HEK293 (cell line): ENCODE measurements around the gene FAM204A.

ENCODE experiments used
- CTCF ChIA-PET: fragments of 350-600 bp; formaldehyde crosslinking; extraction: SDS; loops from one replicate; lab custom pipeline; 2021; ENCODE audit warnings: antibody characterized with exemption; lab: Yijun Ruan, JAX
- POLR2A ChIA-PET: fragments of 300-600 bp; formaldehyde crosslinking; extraction: SDS; loops from one replicate; lab custom pipeline; 2020; ENCODE audit warnings: antibody characterized with exemption, inconsistent platforms; lab: Yijun Ruan, JAX
- H3K27ac ChIP-seq: fragments of 200-500 bp; sonication (Bioruptor generic); 2 replicates; pipeline ENCODE4 v1.5.1; 2014; ENCODE audit warnings: low read depth, low read length, control low read depth, inconsistent platforms; ENCODE audit errors: extremely low read depth
- H3K36me3 ChIP-seq, 2 experiments: fragments of 200-500 bp in 1 of 2; sonication (Bioruptor generic) in 1 of 2; 1 replicate in 1 of 2; 2 replicates in 1 of 2; pipeline ENCODE4 v1.5.1; 2014 to 2017; ENCODE audit warnings: inconsistent platforms in 2 of 2, low read length in 2 of 2; ENCODE audit not compliant: control insufficient read depth in 2 of 2, insufficient read depth in 1 of 2
- H3K4me1 ChIP-seq: fragments of 200-500 bp; sonication (Bioruptor generic); 2 replicates; pipeline ENCODE4 v1.5.1; 2014; ENCODE audit warnings: mild to moderate bottlenecking, low read length, inconsistent platforms; ENCODE audit not compliant: control insufficient read depth, insufficient read depth
- H3K4me3 ChIP-seq: 2 replicates; pipeline ENCODE4 v1.5.1; 2011; ENCODE audit warnings: low read depth, mild to moderate bottlenecking, control low read depth, low read length, moderate library complexity
- H3K9me3 ChIP-seq: fragments of 200-500 bp; sonication (Bioruptor generic); 2 replicates; pipeline ENCODE4 v1.5.1; 2014; ENCODE audit warnings: low read depth, low read length, inconsistent platforms; ENCODE audit not compliant: control insufficient read depth, insufficient read depth
- ELK4 ChIP-seq: IDR thresholded peaks from 2 replicates; pipeline ENCODE4 v1.6.1; 2011; ENCODE audit warnings: mild to moderate bottlenecking, low read depth, low read length, borderline replicate concordance
- HOXD13 ChIP-seq: sonication (generic); formaldehyde crosslinking; IDR thresholded peaks from 2 replicates; pipeline ENCODE4 v1.8.0; 2022; ENCODE audit warnings: missing genetic modification reagents, borderline replicate concordance
- INSM2 ChIP-seq: fragments of 450-650 bp; formaldehyde crosslinking; IDR thresholded peaks from 2 replicates; pipeline ENCODE4 v1.5.1; 2016; ENCODE audit warnings: missing biosample characterization, missing genetic modification characterization
- PRDM1 ChIP-seq: fragments of 450-650 bp; formaldehyde crosslinking; IDR thresholded peaks from 2 replicates; pipeline ENCODE4; 2016; ENCODE audit warnings: missing biosample characterization, missing genetic modification characterization
- SCRT1 ChIP-seq: fragments of 450-650 bp; formaldehyde crosslinking; IDR thresholded peaks from 2 replicates; pipeline ENCODE4 v1.5.1; 2016; ENCODE audit warnings: missing biosample characterization, missing genetic modification characterization, borderline replicate concordance
- SCRT2 ChIP-seq: fragments of 450-650 bp; formaldehyde crosslinking; IDR thresholded peaks from 2 replicates; pipeline ENCODE4 v1.5.1; 2016; ENCODE audit warnings: missing biosample characterization, missing genetic modification characterization
- ZNF311 ChIP-seq: fragments of 450-650 bp; formaldehyde crosslinking; IDR thresholded peaks from 2 replicates; pipeline ENCODE4 v1.5.1; 2017; ENCODE audit warnings: missing biosample characterization, missing genetic modification characterization, borderline replicate concordance
- ZNF639 ChIP-seq: fragments of 450-650 bp; formaldehyde crosslinking; IDR thresholded peaks from 2 replicates; pipeline ENCODE4 v1.5.1; 2016; ENCODE audit warnings: missing biosample characterization, missing genetic modification characterization
- TF ChIP-seq, protein P1 (sequence below): fragments of 450-650 bp; formaldehyde crosslinking; optimal IDR thresholded peaks from 2 replicates; pipeline ENCODE3; 2016; ENCODE audit warnings: missing biosample characterization, mild to moderate bottlenecking, missing genetic modification characterization

Gene FAM204A

DNA sequence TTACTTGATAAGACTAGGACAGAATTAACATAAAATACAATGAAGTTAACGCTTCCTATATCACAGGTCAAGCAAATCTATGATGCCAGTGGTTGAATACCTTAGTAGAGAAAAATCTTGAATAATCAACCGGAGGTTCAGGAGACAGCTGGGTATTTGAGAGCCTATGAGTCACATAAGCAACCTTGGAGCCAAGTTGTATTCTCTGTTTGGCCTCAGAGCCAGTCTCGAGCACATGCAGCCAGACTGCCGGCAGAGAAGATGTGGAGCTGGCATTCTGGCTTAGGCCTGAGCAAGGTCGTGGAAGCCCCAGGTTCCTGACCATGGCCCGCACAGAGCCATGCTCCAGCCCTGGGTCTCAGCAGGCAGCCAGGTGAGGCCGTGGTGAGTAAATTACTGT lies 90.3 kb downstream of the FAM204A start (continued):
- TF ChIP-seq ELK4: no peak
- TF ChIP-seq INSM2 (tag by site-specific recombination): no peak
- no peak for TF ChIP-seq ZNF639 (tag by site-specific recombination)
- TF ChIP-seq, protein P1, sequence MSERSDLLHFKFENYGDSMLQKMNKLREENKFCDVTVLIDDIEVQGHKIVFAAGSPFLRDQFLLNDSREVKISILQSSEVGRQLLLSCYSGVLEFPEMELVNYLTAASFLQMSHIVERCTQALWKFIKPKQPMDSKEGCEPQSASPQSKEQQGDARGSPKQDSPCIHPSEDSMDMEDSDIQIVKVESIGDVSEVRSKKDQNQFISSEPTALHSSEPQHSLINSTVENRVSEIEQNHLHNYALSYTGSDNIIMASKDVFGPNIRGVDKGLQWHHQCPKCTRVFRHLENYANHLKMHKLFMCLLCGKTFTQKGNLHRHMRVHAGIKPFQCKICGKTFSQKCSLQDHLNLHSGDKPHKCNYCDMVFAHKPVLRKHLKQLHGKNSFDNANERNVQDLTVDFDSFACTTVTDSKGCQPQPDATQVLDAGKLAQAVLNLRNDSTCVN: no peak
- no peak for TF ChIP-seq HOXD13 (CRISPR knock-in tag)
- no peak for TF ChIP-seq ZNF311 (tag by site-specific recombination)

- H3K4me1 ChIP-seq: no peaks in the 10 kb centered on the region
- no peaks in the 10 kb centered on the region for H3K36me3 ChIP-seq
- no peak overlapping the region for H3K4me3 ChIP-seq
- POLR2A ChIA-PET: no interaction called here
- no peak overlapping the region for H3K27ac ChIP-seq
- CTCF ChIA-PET: interaction anchor here (0.6 to 3.6 kb wide), 8 partner anchors 9 to 1357 kb away, joined by 3 to 28 read pairs (median 4); no protein-coding TSS in a partner anchor
- H3K9me3 ChIP-seq: no peaks in the 10 kb centered on the region
- TF ChIP-seq PRDM1 (no peak), SCRT2 (tag by site-specific recombination) (peak; percentile 92), SCRT1 (tag by site-specific recombination) (peak; percentile 45; the same call in 1 of the 2 replicates)
Measured at GRCh38 chr10:118249714-118250113, 92.4 kb downstream of the FAM204A start.
